HG03066 (cell line): ENCODE data around the gene RBM39.
"Not testable (repeated sequence)": the region's sequence is repeated elsewhere in the genome, so short reads cannot be mapped to it uniquely, and the experiment has no call there.

Experiments
- ATAC-seq: cut with Tn5 transposase; IDR thresholded peaks from one replicate; pipeline ENCODE4 v1.9.1; 2021; ENCODE audit warnings: low read depth; ENCODE audit not compliant: unreplicated experiment

Gene RBM39

DNA sequence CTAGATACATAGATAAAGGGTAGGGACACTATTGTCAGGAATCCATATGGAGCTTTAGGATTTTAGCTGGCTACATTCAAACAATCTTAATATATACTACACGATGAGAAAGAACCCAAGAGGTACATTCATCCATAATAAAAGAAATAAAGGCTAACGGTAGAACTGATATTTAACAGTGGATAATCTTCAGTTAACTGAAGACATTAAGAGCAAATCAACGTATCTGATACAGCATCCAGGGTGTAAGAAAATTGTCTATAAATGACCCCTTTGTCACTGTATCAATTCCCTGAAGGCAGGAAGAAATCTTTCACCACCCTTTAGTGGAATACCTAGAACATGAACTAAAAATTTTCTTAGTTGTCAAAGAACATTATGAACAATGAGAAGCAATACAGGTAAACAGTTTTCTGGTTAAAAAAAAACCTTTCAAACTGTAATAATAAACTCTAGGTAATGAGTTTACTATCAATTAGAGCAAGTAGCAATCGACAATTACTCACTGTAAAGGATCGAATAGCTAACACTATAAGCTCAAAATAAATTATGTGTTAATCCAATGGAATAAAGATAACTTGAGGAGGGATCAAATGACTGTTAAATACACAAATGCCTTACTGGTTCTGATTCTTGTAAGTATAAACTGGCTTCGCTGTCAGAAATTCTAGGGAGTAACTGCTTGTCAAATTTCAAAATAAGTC, 31.0 kb downstream of the RBM39 start:
- no peak for ATAC-seq

DNA sequence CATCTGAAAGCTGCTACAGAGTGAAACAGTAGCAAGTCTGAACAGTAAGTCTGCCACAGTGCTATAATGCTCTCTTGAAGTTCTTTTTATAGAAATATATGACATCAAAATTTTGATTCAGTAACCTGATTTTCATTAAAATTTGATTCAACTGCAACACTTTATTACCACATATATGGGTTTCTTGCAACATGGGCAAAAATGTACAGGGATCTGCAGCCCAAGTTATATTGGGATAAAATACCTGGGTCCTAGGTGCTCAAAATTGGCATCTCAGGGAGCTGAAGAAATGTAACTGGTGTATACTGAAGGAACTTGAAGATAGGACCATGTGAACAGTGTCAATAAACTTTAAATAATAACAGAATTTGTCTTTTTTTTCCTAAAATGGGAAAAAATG, 32.0 kb downstream of the RBM39 start:
- no peak for ATAC-seq

DNA sequence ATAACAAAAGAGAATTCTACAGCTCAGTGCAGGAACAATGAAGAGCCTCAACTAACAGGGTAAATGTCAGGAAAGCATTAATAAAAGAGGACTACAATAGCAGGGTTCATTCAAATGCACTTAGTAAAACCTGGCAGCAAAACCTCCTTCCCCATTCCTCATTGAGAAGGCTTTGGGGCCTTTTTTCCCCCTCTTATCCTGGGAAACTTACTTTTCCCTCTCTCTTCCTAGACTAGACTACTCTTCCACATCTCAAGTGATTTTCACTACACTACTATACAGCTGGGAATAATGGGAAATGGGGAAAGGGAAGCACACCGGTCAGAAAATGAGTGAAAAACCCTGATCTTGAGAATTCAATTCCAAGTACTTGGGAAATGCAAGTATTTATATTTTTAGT, 32.8 kb downstream of the RBM39 start:
- no peak for ATAC-seq

DNA sequence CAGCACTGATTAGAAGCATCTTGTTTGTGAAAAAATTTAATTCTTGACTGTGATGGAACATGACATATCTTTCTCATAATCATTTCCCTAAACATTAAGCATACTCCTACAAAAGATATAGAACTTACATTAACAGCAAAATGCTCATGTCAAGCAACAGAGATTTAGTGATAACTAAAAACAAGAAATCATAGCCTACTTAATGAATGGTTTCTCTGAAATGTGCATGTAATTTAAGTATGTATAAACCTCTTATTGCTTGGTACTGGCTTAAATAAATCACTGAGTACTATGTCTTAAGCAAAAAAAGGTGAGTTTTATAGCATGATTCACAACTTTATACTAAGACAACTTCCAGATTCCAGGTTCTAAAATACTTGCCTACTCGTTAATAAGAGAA, 33.6 kb downstream of the RBM39 start:
- no peak for ATAC-seq

DNA sequence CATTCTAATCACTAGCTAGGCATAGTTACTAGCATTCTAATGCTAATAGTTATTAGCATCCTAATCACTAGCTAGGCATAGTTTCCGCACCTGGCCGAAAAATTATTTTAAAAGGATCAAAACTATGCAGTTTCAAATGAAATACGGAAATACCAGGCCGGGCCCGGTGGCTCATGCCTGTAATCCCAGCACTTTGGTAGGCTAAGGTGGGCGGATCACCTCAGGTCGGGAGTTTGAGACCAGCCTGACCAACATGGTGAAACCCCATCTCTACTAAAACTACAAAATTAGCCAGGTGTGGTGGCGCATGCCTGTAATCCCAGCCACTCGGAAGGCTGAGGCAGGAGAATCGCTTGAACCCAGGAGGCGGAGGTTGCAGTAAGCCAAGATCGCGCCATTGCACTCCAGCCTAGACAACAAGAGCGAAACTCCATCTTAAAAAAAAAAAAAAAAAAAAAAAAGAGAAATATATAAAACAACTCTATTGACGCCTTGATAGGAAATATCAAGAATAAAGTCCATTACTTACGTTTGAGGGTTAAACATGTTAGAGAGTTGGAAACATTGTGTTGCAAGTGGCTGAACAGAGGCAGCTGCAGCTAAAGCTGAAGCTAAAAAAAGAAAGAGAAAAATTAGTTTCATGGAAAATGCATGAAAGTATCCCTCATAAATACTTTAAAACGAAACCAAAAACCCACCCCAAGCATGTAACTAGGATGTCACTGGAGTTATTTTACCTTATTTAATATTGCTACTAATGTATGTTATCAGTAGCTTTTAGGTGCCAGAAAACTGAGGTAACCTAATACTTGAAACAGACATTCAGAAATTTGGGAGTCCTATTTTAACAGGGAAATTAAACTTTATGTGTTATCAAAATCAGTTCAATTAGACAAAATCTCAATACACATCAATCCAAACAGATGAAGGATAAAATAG, 35.2 kb downstream of the RBM39 start:
- ATAC-seq, result not testable (repeated sequence)

DNA sequence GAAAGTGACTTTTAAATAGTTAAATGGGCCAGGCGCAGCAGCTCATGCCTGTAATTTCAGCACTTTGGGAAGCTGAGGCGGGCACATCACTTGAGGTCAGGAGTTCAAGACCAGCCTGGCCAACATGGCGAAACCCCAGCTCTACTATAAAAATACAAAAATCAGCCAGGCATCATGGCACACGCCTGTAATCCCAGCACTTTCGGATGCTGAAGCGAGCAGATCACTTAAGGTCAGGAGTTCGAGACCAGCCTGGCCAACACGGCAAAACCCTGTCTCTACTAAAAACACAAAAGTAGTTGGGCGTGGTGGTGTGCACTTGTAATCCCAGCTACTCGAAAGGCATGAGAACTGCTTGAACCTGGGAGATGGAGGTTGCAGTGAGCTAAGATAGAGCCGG, 36.2 kb downstream of the RBM39 start:
- ATAC-seq, result not testable (repeated sequence)

DNA sequence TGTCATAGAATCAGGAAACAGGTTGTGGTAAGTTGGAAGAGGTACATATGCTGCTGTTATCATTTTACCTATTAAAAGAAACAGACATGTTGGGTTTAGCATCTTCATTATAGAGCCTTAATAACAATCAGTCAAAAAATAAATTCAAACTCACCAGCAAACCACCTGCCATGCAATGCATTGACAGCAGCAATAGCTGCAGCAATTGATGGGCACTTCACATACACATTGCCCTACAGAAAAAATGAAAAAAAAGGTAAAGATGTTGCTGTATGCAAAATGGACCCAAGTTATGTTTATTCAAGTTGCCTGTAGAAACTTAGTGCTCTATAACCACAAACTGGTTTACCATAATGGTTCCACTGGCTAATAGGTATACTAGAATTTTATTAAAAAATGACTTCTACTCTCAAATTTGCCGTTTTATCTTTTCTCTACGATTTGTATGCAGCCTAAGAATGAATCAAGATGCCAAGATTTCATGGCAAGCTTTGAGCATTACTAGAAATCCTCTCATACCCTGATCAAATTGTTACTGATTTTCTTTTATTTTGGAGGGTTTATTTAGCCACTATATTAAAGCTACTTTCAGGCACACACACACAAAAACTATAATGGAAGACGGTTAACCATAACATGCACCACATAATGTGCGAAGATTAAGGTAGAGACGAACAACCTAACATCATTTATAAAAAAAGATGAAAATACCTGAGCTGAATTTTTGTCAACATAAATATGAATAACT, 37.4 kb downstream of the RBM39 start:
- no peak for ATAC-seq

DNA sequence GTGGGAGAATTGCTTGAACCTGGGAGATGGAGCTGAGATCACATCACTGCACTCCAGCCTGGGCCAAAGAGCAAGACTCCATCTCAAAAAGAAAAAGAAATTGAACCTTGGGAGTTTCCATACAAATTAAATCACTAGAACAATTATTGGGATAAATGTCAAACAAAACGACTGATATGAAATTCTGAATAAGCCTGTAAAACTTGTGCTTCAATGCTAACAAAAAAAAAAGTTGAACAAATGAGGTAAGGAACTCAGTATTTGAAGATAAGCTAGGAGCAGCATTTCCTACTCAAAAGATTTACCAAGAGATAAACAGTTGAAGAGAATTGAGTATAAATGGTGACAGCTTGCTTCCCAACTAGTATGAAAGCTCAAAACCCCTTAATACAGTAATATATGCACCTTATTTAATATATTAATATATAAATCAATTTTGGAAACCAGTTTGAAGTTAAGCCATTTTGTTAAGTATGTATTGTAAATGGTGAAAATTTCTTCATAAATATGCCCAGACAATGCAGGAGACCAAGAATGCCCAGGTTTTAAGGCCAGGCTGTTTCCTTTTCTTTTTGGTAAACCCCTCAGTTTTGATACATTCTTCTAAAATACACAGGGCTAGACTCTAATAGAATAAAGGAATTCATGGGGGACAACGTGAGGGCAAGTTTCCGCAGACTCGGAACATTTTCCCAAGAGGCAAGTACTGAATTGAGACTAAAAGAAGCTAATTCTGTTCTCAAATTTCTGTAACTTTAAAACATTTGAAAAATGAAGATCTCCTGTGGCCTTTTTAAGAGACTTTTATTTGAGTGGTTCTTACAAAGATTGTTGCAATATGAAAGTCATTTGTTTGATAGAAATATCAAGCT, 39.0 kb downstream of the RBM39 start:
- no peak for ATAC-seq

DNA sequence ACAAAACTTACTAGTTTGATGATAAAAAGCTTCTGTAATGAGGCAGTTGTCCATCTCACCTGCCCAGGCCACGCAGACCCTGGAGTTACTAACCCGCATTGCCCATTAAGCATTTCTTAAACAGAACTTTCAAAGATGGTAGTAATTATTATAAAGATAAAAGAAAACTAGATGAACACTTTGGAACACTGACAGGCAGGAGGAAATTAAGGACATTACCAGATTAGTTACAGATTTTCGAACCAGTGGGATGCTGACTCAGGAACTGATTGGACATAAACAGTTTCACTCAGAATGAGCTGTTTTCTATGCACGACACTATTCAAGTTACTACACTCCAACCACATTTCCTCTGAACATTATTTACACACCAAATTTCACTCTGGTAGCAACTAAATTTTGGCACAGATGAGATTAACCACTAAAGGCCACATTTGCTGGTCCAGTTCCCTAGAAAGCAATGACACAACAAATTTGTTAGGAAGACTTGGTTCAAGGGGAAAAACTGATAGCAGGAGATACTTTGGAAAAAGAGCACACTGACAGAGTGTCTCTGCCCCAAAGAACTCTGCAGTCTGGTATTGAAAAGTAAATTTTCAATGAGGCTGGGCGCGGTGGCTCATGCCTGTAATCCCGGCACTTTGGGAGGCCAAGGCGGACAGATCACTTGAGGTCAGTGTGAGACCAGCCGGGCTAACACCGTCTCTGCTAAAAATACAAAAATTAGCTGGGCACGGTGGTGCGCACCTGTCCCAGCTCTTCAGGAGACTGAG, 39.8 kb downstream of the RBM39 start:
- ATAC-seq, result no peak

DNA sequence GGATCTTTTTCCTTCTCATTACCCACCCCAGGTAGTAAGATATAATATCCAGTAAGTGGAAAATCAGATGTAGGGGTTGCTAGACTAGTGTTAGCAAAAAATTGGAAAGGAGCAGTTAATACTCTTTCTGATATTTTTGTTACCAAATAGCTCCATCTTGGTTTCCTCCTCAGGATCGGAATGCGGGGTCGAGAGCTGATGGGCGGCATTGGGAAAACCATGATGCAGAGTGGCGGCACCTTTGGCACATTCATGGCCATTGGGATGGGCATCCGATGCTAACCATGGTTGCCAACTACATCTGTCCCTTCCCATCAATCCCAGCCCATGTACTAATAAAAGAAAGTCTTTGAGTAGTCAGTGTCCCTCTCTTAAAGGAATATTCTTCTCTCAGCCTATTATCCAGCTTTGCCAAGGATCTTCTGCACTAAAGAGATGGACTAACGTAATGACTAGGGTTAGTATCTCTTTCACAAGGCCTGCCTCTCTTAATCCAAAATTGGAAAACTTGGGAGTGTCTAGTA, 41.4 kb downstream of the RBM39 start:
- ATAC-seq, result no peak

DNA sequence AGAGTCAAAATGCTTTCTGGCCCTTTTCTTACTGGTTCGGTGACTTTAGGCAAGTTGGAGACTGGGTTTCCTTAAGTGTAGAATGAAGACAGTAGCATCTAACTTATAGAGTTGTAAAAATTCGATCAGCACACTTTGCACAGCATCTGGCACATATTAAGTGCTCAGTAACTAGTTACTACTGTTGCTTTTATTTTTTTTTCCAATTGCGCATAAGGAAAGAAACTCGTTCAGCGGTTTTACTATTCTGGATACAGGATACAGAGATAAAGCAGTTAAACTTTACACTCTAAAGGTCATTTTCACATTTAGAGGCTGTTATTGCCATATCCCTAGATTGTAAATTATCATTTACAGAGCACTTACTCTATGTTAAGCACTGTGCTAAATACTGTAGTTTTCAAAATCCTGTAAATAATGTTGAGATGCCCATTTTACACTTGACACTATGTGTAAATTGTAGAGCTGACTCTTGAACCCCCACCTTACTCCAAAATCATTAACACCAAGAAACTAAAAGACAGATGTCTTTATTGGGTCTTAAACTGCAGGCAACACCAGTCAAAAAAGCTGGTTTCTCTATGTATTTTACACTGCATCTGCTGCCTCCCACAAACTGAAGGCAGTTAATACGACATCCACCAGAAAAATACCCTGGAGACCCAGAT, 42.0 kb downstream of the RBM39 start:
- ATAC-seq, result no peak

DNA sequence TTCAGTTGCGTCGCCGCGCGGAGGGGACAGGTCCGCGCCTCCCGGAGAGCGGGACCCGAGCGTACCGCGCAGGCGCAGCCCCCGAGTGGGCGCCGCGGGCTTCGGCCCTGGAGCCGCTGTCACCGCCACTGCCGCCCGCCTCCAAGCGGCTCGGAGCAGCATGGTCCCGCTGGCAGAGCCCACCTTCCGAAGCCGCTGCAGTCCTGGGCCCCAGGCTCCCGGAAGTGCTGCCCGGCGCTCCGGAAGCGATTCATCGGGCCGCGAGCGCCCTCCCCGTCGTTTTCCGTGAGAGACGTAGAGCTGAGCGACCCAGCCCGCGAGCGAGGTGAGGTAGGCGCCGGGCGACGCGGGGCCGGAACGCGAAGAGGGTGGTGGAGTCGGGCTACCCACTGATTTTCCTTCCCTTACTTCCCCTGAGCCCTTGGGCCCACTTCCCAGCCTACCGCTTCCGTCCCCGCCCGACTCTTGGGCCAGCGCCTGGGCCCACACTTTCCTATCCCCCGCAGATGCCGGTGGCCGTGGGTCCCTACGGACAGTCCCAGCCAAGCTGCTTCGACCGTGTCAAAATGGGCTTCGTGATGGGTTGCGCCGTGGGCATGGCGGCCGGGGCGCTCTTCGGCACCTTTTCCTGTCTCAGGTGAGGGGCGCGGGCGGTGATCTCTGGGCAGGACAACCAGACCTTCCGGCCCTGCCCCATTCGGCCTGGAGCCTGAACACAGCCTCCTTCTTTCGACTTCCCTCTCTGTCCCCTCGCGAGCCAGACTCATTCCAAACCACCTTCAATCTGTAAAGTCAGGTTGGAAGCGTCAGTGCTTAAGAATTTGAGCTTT, 42.7 kb downstream of the RBM39 start, which contains the start of the genes NFS1 and ROMO1:
NFS1 (minus strand) TSS at position 226 of the 830 bp plus-strand sequence; CDS start at position 162, 64 bp downstream.
ROMO1 (plus strand) TSS at position 279 of the 830 bp plus-strand sequence; CDS start at position 507, 228 bp downstream.
- peak; percentile 79 for ATAC-seq

DNA sequence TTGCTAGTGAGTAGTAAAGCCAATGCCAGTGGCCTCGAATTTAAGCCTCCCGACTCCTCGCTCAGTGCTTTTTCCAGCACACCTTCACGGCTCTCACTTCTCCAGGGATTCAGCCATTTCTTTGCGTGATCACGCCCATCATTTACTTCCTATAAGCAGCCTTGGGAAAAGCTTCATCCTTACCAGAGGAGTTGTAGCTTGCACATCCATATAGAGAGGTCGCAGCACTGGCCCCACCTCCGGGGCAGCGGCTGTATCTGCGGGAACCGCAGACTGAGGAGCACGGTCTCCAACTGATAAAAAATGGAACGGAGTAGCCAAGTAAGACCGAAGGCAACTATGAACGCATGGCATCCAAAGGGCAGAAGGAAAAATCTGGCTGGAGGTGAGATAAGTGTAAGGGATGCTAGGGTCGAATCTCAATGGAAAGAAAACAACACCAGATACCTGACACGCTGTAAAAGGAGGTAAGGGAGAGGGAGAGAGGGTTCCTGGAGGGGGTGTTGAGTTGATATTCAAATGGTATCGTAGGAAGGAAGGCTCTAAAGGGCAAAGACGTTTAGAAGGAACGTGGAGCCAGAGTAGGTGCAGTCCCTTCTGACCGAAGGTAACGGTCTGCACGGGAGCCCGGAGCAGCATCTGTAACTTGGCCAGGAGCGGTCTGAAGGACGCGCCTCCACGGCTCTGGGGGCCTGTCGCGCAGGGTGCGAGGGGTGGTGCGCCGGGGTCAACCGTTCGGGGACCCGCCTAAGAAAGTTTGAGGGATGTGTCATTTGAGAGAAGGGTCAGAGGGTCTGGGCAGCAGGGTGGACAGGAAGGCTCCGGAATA, 43.5 kb downstream of the RBM39 start:
- peak; percentile 31 for ATAC-seq

DNA sequence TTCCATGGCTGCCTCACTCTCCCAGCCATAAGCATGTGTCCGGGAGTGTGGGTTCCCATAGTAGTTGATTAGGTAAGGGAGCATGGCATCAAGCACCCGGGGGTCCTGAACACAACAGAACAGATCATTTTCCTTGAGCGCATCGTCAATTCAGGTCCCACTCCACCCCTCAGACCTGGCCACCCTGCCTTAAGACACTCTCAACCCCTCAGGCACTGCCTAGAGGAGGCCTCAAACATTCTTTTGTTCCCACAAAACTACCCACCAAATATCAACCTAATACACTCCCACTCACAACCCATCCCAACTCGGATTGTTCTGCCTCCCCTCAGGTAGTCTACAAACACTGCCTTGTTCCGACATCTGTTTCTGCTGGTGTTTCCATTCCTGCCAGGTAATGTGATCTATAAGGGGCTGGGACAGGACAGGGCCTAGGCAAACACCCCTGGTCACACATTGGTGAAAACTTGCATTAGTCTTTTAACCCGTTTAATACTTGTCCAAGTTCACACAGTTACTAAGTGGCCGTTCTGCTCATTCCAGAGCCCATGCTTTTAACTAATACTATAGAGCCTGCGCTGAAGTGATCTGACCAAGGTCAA, 44.3 kb downstream of the RBM39 start:
- ATAC-seq, result no peak

DNA sequence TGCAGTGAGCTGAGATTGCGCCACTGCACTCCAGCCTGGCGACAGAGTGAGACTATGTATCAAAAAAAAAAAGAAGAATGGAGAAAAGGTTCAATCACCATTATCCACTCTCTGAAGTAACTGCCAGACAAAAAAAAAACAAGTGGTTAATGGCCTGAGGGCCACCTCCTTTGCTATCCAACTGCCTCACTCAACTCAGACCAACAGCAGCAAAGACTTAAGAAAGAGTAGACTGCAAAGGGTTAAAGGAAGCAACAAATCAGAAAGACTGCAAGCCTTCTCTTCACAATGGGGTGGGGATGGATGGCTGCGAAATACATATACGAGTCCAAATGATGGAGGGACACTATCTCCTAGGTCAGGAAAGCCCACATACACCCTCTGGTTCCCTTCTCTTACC, 46.1 kb downstream of the RBM39 start:
- ATAC-seq, result no peak

DNA sequence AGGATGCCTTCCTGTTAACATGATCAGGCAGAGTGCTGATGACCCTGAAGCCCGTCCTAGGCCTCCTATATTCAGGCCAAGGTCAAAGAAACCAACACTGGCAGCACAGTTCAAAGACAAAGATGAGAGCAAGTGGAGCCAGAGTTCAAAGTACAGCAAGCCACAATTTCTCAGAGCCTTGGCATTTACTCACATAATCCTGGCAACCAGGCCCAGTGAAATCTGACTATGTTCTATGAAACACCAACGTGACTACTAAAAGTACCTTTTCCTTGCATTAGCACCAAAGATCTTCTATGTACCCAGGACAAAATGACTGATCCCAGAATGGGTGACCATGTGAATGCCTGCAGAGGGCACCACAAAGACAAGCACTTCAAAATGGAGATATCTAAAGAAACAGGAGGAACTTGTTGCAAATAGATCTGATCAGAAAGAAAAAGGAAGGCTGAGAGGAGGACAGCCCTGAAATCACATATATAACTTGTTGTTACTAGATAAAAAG, 46.8 kb downstream of the RBM39 start:
- ATAC-seq, result no peak
